ENCODE results near the gene SWSAP1.

SWSAP1 gene

GRCh38 chr19:11346104-11346940 is 28.1 kb upstream of the SWSAP1 start, which contains the start of the genes CCDC159 and TMEM205 (continued):
- TF ChIP-seq ZNF341 (tag by site-specific recombination; IDR thresholded peaks at IDR 0.05; ENCODE audit: low read depth) (peak; percentile 43; the same call in 1 of the 2 replicates), ZNF114 (tag by site-specific recombination; IDR thresholded peaks at IDR 0.05) (no peak), INSM2 (tag by site-specific recombination; IDR thresholded peaks at IDR 0.05) (no peak), GLIS1 (tag by site-specific recombination; IDR thresholded peaks at IDR 0.05) (peak; percentile 65), ZXDB (tag by site-specific recombination; IDR thresholded peaks at IDR 0.05) (peak; percentile 29; the same call in 1 of the 2 replicates), ZNF658 (tag by site-specific recombination; IDR thresholded peaks at IDR 0.05) (no peak), ZBTB7A (tag by site-specific recombination; IDR thresholded peaks at IDR 0.05; ENCODE audit: low read depth) (no peak), ZSCAN30 (tag by site-specific recombination; IDR thresholded peaks at IDR 0.05) (0 out of 2 replicates have a peak, but pooled peaks have one; percentile 27), ZNF146 (tag by site-specific recombination; IDR thresholded peaks at IDR 0.05) (no peak), OSR2 (tag by site-specific recombination; IDR thresholded peaks at IDR 0.05) (peak; percentile 77), IKZF3 (tag by site-specific recombination; IDR thresholded peaks at IDR 0.05) (peak; percentile 94), ZNF23 (tag by site-specific recombination; IDR thresholded peaks at IDR 0.05; ENCODE audit: borderline replicate concordance) (no peak), TCF7L2 (IDR thresholded peaks at IDR 0.05; ENCODE audit: borderline replicate concordance, low read depth, low read length) (no peak), ZNF302 (tag by site-specific recombination; IDR thresholded peaks at IDR 0.05; ENCODE audit: low read depth) (no peak), ZFHX2 (tag by site-specific recombination; conservative IDR thresholded peaks at IDR 0.05) (peak; percentile 62), ZNF449 (tag by site-specific recombination; IDR thresholded peaks at IDR 0.05) (no peak), ZNF184 (tag by site-specific recombination; IDR thresholded peaks at IDR 0.05) (no peak; the same call in 1 of the 2 replicates), SP2 (tag by site-specific recombination; IDR thresholded peaks at IDR 0.05) (peak; percentile 98), HOXD13 (CRISPR knock-in tag; IDR thresholded peaks at IDR 0.05; ENCODE audit: borderline replicate concordance) (no peak), ZNF596 (tag by site-specific recombination; IDR thresholded peaks at IDR 0.05) (no peak), CTCF (tag by site-specific recombination; IDR thresholded peaks at IDR 0.05) (peak; percentile 88), ZBTB11 (tag by site-specific recombination; conservative IDR thresholded peaks at IDR 0.05; ENCODE audit: low read depth) (0 out of 2 replicates have a peak, but pooled peaks have one; percentile 47), ZNF398 (tag by site-specific recombination; IDR thresholded peaks at IDR 0.05) (peak; percentile 75), ZBTB26 (tag by site-specific recombination; optimal IDR thresholded peaks at IDR 0.05) (no peak), KLF10 (tag by site-specific recombination; IDR thresholded peaks at IDR 0.05) (peak; percentile 95)
